Panc1 (cell line): ENCODE results near the gene POLR3GL. TPM values are rescaled to one million over a fixed set of nuclear protein-coding genes. Genes with fewer than 3 reads are reported as not detected.

Experiments used
- ATAC-seq: fragments of 200-7000 bp; cut with Tn5 transposase; 2 replicates; pipeline ENCODE4 v1.9.1; 2020; ENCODE audit warnings: mild to moderate bottlenecking, moderate library complexity
- BruUV-seq: library from RNA; stranded (reverse); fragments of 400-500 nt; replicated peaks from 2 replicates; lab custom pipeline; 2021; lab: Mats Ljungman, UMichigan
- CTCF ChIA-PET: fragments of 300-600 bp; sonication (Branson Sonifier 250); formaldehyde crosslinking; loops from one replicate; lab custom pipeline; 2022; ENCODE audit warnings: antibody characterized with exemption; lab: Charles Lee
- POLR2A ChIA-PET: fragments of 300-600 bp; sonication (Branson Sonifier 250); formaldehyde crosslinking; loops from one replicate; lab custom pipeline; 2022; ENCODE audit warnings: antibody characterized with exemption; lab: Charles Lee
- DNase-seq: peaks from one replicate; pipeline ENCODE4 v3.0.0-alpha.2; 2010; ENCODE audit warnings: low read depth, low spot score
- H3K27ac ChIP-seq: 2 replicates; pipeline ENCODE4 v1.5.1; 2011; ENCODE audit warnings: mild to moderate bottlenecking, low read length, inconsistent platforms
- H3K27me3 ChIP-seq: fragments of 200-500 bp; sonication (Bioruptor generic); 2 replicates; pipeline ENCODE4 v1.6.0; 2014; ENCODE audit warnings: low read length, inconsistent platforms; ENCODE audit not compliant: control insufficient read depth, insufficient read depth
- H3K36me3 ChIP-seq: fragments of 200-500 bp; sonication (Bioruptor generic); 2 replicates; pipeline ENCODE4 v1.5.1; 2014; ENCODE audit warnings: inconsistent platforms, mild to moderate bottlenecking, low read length, moderate library complexity; ENCODE audit not compliant: control insufficient read depth, insufficient read depth
- H3K4me1 ChIP-seq: 2 replicates; pipeline ENCODE4 v1.5.1; 2011; ENCODE audit warnings: inconsistent platforms, mild to moderate bottlenecking, low read length, moderate library complexity; ENCODE audit not compliant: control insufficient read depth, insufficient read depth
- H3K4me3 ChIP-seq, 2 experiments: 2 replicates each; pipeline ENCODE4 v1.5.1; 2011 to 2012; ENCODE audit warnings: low read depth in 2 of 2, low read length in 2 of 2, mild to moderate bottlenecking in 2 of 2, inconsistent platforms in 1 of 2, moderate library complexity in 1 of 2
- H3K9me3 ChIP-seq: fragments of 200-500 bp; sonication (Bioruptor generic); 2 replicates; pipeline ENCODE4 v1.5.1; 2014; ENCODE audit warnings: low read depth, mild to moderate bottlenecking, inconsistent platforms, low read length, moderate library complexity; ENCODE audit not compliant: control insufficient read depth, insufficient read depth
- POLR2AphosphoS5 ChIP-seq: IDR thresholded peaks from 2 replicates; pipeline ENCODE4 v1.6.1; 2012; ENCODE audit warnings: mild to moderate bottlenecking, low read depth, low read length, moderate library complexity
- SIN3A ChIP-seq: IDR thresholded peaks from 2 replicates; pipeline ENCODE4 v1.6.1; 2012; ENCODE audit warnings: low read depth, mild to moderate bottlenecking, low read length, moderate library complexity, borderline replicate concordance; ENCODE audit not compliant: insufficient read depth
- TCF7L2 ChIP-seq: IDR thresholded peaks from 2 replicates; pipeline ENCODE4 v1.6.1; 2011; ENCODE audit warnings: mild to moderate bottlenecking, low read depth, low read length, inconsistent platforms
- in situ Hi-C: cut with HindIII; loops from 2 replicates; pipeline ENCODE4 v1.10.0; 2016; ENCODE audit warnings: low sequenced_read_pairs, low pct_unique_long_range_greater_than_20kb
- intact Hi-C: fragments of 100-400 bp; cut with micrococcal nuclease; formaldehyde crosslinking; loops from one replicate; pipeline ENCODE4 v1.10.0; 2022; ENCODE audit not compliant: unreplicated experiment
- total RNA-seq: library from RNA; stranded (reverse); gene quantifications from one replicate; pipeline ENCODE4 v1.2.1, GENCODE V29; 2021; ENCODE audit not compliant: unreplicated experiment
- TF ChIP-seq, protein P1 (sequence below): fragments of 450-650 bp; IDR thresholded peaks from 2 replicates; pipeline ENCODE4 v1.5.1; 2017; ENCODE audit warnings: mild to moderate bottlenecking
- TF ChIP-seq, protein P2 (sequence below), 2 experiments: IDR thresholded peaks; 2 replicates each; pipeline ENCODE4 v1.6.1; 2011 to 2012; ENCODE audit warnings: low read depth in 2 of 2, control low read depth in 1 of 2, low read length in 1 of 2, mild to moderate bottlenecking in 1 of 2, moderate library complexity in 1 of 2; ENCODE audit not compliant: insufficient read depth in 1 of 2

Gene POLR3GL
- total RNA-seq, 1 experiment from 2014 or later = 14.9 TPM

DNA sequence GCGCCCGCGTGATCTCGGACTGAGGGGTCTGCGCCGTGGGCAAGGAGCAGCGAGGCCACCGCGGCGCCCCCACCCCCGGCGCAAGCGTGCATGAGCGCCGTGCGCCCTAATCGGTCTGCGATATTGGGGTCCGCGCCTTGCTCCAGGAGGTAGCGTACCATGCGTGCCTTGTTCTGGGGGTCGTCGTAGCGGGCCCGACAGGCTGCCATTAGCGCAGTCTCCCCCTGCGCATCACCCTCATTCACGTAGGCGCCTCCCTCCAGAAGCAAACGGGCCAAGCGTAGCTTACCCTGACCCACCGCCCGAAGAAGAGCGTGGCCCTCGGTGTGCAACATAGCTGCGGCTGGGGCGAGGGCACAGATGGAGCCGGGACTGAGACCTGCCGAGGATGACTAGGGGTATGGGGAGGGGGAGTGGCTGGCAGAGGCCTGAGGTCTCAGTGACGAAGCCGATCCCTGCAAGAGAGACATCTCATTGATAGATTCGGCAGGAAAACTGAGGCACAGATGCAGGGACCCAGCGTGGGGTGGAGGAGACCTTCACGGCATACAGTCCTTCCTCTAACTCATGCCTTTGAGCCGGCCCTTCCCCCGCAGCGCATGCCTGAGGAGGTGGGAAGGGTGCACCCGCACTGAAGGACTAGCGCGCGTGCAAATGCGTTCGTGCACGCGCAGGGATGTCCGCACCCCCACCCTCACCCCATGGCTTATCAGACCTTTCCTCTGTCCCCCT lies 2.9 kb upstream of the POLR3GL start:
- Histone ChIP-seq H3K4me1 (peaks cover 35% of the 10 kb centered on the region), H3K4me3 (peak overlapping the region; percentile 76 to 92), H3K36me3 (no peaks in the 10 kb centered on the region), H3K9me3 (no peaks in the 10 kb centered on the region), H3K27me3 (no peaks in the 10 kb centered on the region), H3K27ac (peak overlapping the region; percentile 83)
- DNase-seq = no peak
- ChIA-PET CTCF (no interaction called here), POLR2A (interaction anchor here (1.2 kb wide), 1 partner anchor 34 kb away, joined by 8 read pairs; the partner anchor contains the start of gene RBM8A)
- BruUV-seq = no TSS peak
- ATAC-seq = no peak
- intact Hi-C loops (loop anchor here (5.0 kb wide), 1 partner anchor 69 kb away; no protein-coding TSS in a partner anchor), in situ Hi-C loops (no loop called here)
- TF ChIP-seq TCF7L2 (no peak), POLR2AphosphoS5 (no peak), SIN3A (0 out of 2 replicates have a peak, but pooled peaks have one; percentile 24)

GRCh38 chr1:145962157-145963102 lies 2.1 kb upstream of the POLR3GL start:
- intact Hi-C loops (loop anchor here (5.0 kb wide), 1 partner anchor 70 kb away; no protein-coding TSS in a partner anchor), in situ Hi-C loops (no loop called here)
- Histone ChIP-seq H3K27me3 (no peaks in the 10 kb centered on the region), H3K9me3 (peaks cover under 1% of the 10 kb centered on the region; the same call in 1 of the 2 replicates), H3K4me3 (peak overlapping the region; percentile 76 to 92), H3K36me3 (no peaks in the 10 kb centered on the region), H3K4me1 (peaks cover 30% of the 10 kb centered on the region), H3K27ac (peak overlapping the region; percentile 93)
- DNase-seq (no peak), ATAC-seq (no peak)
- no peak for TF ChIP-seq POLR2AphosphoS5
- no TSS peak for BruUV-seq
- POLR2A ChIA-PET = interaction anchor here (1.2 kb wide), 1 partner anchor 35 kb away, joined by 8 read pairs; the partner anchor contains the start of gene RBM8A
- CTCF ChIA-PET = interaction anchor here (0.5 to 1.1 kb wide), 4 partner anchors 13 to 50 kb away, joined by 4 to 15 read pairs (median 8); no protein-coding TSS in a partner anchor

GRCh38 chr1:145963265-145964019 lies 1.0 kb upstream of the POLR3GL start:
- Histone ChIP-seq H3K4me3 (peak overlapping the region; percentile 76 to 92), H3K9me3 (peaks cover 3% of the 10 kb centered on the region; the same call in 1 of the 2 replicates), H3K36me3 (no peaks in the 10 kb centered on the region), H3K27ac (peak overlapping the region; percentile 93), H3K4me1 (peaks cover 26% of the 10 kb centered on the region), H3K27me3 (no peaks in the 10 kb centered on the region)
- no TSS peak for BruUV-seq
- ChIA-PET CTCF (interaction anchor here (1.1 to 1.7 kb wide), 3 partner anchors 14 to 72 kb away, joined by 4 to 10 read pairs (median 5); no protein-coding TSS in a partner anchor), POLR2A (interaction anchor here (0.9 to 2.0 kb wide), 2 partner anchors 36 to 41 kb away, joined by 3 to 12 read pairs; partner anchors contain the start of gene RBM8A)
- no peak for ATAC-seq
- in situ Hi-C loops (no loop called here), intact Hi-C loops (loop anchor here (5.0 kb wide), 1 partner anchor 71 kb away; no protein-coding TSS in a partner anchor)
- no peak for TF ChIP-seq SIN3A
- no peak for TF ChIP-seq POLR2AphosphoS5
- TF ChIP-seq, protein P1, sequence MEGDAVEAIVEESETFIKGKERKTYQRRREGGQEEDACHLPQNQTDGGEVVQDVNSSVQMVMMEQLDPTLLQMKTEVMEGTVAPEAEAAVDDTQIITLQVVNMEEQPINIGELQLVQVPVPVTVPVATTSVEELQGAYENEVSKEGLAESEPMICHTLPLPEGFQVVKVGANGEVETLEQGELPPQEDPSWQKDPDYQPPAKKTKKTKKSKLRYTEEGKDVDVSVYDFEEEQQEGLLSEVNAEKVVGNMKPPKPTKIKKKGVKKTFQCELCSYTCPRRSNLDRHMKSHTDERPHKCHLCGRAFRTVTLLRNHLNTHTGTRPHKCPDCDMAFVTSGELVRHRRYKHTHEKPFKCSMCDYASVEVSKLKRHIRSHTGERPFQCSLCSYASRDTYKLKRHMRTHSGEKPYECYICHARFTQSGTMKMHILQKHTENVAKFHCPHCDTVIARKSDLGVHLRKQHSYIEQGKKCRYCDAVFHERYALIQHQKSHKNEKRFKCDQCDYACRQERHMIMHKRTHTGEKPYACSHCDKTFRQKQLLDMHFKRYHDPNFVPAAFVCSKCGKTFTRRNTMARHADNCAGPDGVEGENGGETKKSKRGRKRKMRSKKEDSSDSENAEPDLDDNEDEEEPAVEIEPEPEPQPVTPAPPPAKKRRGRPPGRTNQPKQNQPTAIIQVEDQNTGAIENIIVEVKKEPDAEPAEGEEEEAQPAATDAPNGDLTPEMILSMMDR = no peak
- no peak for TF ChIP-seq TCF7L2
- TF ChIP-seq, protein P2, sequence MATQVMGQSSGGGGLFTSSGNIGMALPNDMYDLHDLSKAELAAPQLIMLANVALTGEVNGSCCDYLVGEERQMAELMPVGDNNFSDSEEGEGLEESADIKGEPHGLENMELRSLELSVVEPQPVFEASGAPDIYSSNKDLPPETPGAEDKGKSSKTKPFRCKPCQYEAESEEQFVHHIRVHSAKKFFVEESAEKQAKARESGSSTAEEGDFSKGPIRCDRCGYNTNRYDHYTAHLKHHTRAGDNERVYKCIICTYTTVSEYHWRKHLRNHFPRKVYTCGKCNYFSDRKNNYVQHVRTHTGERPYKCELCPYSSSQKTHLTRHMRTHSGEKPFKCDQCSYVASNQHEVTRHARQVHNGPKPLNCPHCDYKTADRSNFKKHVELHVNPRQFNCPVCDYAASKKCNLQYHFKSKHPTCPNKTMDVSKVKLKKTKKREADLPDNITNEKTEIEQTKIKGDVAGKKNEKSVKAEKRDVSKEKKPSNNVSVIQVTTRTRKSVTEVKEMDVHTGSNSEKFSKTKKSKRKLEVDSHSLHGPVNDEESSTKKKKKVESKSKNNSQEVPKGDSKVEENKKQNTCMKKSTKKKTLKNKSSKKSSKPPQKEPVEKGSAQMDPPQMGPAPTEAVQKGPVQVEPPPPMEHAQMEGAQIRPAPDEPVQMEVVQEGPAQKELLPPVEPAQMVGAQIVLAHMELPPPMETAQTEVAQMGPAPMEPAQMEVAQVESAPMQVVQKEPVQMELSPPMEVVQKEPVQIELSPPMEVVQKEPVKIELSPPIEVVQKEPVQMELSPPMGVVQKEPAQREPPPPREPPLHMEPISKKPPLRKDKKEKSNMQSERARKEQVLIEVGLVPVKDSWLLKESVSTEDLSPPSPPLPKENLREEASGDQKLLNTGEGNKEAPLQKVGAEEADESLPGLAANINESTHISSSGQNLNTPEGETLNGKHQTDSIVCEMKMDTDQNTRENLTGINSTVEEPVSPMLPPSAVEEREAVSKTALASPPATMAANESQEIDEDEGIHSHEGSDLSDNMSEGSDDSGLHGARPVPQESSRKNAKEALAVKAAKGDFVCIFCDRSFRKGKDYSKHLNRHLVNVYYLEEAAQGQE (IDR thresholded peaks at IDR 0.05; ENCODE audit: insufficient read depth in 1 of 2, low read depth in 2 of 2, low read length in 1 of 2) = no peak
- no peak for DNase-seq
